ENCODE data around the gene RASSF8.

RASSF8 gene

GRCh38 chr12:25993901-25994651 is 35.6 kb downstream of the RASSF8 start:
- peak; percentile 96 for DNase-seq (ENCODE audit: low read depth)

DNA sequence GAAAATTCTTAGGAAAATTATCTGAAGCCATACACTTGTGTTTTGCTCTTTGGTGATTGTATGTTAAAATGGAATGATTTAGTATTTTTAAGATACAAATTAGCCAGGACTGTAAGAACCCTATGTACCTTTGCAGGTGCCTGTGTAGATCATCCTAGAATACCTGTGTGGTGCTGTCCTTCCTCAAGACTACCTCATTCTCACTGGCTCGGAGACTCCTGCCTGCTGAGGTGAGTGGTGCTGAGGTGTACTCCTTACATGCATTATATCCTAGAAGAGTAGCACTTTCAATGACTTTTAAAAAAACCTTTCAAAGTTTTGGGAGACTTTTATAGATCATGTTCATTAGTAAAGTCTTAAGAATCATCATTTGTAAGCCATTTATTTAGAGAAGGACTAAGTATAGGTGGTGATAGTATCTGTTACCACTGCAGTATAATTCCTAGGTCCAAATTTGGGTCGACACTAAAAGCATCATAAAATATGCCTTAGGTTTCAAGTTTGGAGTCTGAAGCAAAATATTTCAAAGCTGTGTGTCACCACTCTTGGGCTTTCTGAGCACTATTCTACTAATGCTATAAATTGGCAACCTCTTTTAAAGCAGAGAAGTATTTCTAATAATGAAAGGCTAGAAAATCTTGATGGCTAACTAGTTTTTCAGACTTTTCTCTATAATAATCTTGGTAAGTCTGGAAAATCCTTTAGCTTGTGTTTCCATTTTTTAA is 36.6 kb downstream of the RASSF8 start:
- no peak for DNase-seq (ENCODE audit: low read depth)

DNA sequence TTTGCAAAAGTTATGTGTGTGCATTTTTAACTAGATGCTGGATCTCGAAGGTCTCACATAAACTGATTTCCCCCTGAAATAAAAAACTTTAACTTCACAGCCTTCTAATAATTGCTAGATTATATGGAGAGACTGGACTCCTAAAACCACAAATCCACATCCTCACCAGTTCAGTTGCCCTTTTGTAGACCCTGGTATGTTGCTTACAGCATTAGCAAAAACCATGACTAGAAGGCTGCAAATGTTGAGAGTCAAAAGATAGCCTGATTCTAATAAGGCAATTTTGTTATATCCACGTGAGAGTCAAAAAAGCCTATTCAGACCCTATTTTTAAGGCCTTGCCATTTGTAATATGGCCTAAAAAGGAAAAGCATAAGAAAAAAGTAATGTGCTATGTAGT is 37.4 kb downstream of the RASSF8 start:
- no peak for DNase-seq (ENCODE audit: low read depth)

DNA sequence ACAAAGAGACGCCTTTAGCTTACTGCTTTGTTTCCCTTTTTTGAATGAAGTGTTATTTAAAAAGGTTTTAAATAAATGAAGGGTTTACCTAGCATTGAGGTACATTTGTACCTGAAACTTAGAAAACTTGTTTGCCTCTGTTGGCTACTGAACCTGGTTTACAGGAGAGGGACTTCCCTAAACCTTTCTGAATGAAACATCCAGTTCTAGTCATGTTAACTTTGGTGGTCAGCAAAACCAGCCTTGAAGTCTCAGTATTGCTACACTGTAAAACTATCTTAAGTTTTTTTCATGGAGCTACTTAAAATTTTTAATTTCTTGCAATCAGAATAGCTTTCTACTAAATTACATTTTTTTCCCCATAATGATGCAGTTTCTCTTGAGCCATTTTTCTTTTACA is 38.2 kb downstream of the RASSF8 start:
- no peak for DNase-seq (ENCODE audit: low read depth)

DNA sequence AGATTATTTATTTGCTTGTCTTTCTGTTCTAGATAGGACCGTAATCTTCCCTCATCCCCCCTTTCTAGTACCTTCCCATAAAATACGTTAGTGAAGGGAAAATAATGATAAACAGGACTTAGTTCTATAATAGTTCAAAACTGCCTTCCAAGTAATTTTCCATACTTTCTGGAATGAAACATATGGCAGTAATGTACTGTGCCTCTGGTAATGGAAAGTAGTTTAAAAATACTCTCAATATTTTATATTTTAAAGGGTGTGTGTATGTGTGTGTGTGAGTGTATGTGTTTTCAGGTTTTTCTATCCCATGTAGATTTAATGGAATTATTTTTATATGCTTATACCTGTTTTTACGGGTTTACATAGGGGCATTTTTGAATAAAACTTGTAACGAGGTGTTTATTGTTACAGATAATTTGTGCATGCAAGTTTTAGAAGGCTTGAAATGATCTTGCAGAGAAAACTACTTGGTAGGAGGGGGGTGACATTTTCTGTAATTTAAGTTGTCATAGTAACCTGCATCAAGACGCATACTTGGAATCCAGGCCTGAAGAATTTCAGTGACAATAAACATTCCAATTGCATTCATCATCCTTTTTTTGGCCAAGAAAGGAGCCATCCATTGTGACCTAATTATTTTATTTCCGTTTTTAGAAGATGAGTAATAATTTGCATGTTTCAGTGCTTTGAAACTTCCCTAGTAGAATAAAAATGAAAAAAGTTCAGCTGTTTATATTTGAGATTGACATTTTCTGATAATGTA is 38.9 kb downstream of the RASSF8 start:
- DNase-seq (ENCODE audit: low read depth) = peak; percentile 98

DNA sequence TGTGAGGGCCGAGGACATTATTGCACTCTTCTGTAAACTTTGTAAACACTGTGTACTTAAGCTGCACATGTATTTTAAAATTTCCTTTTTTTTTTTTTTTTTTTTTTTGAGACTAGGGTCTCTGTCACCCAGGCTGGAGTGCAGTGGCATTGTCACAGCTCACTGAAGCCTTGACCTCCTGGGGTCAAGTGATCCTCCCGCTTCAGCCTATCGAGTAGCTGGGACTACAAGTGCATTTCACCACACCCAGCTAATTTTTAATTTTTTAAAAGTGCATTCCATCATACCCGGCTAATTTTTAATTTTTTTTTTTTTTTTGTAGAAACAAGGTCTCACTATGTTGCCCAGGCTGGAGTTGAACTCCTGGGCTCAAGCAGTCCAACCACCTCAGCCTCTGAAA is 42.4 kb downstream of the RASSF8 start:
- DNase-seq (ENCODE audit: low read depth) = no peak

- no peak for DNase-seq (ENCODE audit: low read depth)
Measured at GRCh38 chr12:26001530-26001929, 43.0 kb downstream of the RASSF8 start.

- no peak for DNase-seq (ENCODE audit: low read depth)
Measured at GRCh38 chr12:26003065-26003464, 44.6 kb downstream of the RASSF8 start.

DNA sequence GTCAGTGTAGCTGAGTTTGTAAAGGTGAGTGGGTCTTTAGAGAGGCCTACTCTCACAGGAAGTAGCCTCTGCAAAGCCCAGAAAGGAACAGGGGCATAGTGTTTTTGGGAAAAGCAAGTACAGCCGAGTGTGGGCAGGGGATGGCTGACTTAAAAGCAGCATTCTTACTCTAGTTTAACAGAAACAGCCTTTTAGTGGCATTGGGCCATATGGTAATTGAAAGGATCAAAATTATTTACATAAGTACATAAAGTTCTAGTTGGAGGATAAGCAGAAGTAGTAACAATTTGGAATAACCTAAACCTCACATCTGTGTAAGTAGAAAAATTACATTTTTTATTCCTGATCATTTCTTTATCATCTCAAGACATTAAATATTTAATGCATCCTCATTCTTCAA is 49.1 kb downstream of the RASSF8 start:
- no peak for DNase-seq (ENCODE audit: low read depth)

- DNase-seq (ENCODE audit: low read depth) = no peak
Measured at GRCh38 chr12:26009593-26009992, 51.1 kb downstream of the RASSF8 start.

- no peak for DNase-seq (ENCODE audit: low read depth)
Measured at GRCh38 chr12:26010293-26010821, 51.9 kb downstream of the RASSF8 start.

GRCh38 chr12:26011099-26011498 is 52.6 kb downstream of the RASSF8 start:
- peak; percentile 49 for DNase-seq (ENCODE audit: low read depth)

- no peak for DNase-seq (ENCODE audit: low read depth)
Measured at GRCh38 chr12:26014085-26014484, 55.6 kb downstream of the RASSF8 start.

- DNase-seq (ENCODE audit: low read depth) = no peak
Measured at GRCh38 chr12:26016516-26016915, 58.0 kb downstream of the RASSF8 start.

- DNase-seq (ENCODE audit: low read depth) = no peak
Measured at GRCh38 chr12:26017484-26018211, 59.2 kb downstream of the RASSF8 start.

DNA sequence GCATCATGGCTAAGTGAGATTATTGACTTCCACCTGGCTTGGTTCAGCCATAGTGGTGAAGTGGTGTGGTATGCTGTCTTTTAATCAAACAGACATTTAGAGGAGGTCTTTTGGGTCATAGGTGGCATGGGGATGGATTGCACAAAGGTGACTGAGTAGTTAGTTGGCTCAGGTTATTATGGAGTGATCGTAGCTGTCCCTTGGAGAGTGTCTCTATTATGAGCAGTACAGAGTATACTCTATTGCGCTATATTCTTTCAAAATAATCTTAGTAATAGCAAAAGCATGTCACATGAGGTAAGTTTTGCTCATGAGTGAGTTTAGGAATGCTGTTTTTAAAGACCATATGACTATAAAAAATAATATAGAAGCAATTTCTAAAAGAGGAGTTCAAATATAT is 60.4 kb downstream of the RASSF8 start:
- peak; percentile 66 for DNase-seq (ENCODE audit: low read depth)

DNA sequence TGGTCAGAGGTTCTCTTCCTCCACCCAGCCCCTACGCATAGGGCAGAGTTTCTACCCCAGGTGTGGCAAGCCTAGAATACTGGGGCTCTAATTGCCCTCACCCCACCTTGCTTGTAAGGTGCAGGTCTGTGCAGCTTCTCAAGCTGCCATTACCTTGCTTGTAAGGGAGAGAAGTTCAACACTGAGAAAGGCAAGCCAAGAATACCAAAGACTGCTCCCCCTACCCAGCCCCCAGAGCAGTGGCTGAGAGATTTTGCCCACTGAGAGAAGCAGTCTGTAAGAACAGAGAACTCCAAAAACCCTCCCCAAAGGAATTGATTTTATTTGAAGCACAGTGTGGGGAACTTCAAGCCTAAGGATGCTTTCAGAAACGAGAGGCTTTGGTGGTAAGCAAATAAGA is 63.1 kb downstream of the RASSF8 start:
- DNase-seq (ENCODE audit: low read depth) = no peak

DNA sequence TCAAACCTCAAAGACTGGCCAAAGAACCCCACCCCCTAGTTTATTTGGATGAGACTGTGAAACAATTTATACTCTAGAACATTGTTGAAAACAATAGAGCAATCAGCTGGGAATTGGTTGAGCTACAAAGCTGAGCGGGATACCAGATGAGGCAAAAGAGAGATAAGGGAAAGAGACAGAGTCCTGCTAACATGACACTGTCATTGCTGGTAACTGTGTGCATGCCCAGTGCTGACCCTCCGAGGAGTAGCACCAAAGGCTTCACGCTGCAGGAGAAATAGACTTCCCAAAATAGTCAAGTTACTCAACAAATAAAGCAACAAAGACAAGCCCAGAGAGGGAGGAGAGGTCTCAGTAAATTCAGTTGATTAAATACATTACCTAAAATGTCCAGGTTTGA is 63.6 kb downstream of the RASSF8 start:
- no peak for DNase-seq (ENCODE audit: low read depth)

DNA sequence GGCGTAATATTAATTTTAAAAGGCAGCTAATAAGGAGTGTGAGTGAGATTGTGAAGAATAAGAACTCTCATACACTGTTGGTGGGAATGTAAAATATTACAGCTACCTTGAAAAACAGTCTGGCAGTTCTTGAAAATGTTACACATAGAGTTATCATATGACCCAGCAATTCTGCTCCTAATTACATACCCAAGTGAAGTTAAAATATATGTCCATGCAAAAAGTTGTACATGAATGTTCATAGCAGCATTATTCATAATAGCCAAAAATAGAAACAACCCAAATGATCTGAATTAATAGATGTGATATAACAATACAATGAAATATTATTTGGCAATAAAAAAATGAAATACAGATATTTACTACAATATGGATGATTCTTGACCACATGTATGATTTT is 68.2 kb downstream of the RASSF8 start:
- no peak for DNase-seq (ENCODE audit: low read depth)

DNA sequence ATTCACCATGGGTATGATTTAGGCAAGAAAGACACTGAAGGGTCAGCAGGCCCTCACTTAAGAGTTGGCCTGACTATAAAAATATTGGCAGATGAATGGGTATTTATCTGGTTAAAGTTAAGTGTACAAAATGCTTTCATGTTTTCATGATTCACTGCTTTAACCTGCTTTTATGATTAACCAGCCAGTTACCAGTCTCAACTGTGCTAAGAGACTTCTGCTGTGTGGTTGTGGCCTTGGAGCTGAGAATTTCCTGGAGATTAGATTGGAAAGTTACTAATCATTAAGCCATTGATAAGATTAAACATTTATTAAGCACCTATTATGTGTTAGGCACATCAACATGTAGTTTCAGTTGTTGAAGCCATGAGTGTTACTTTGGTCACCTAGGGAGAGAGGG is 68.9 kb downstream of the RASSF8 start:
- DNase-seq (ENCODE audit: low read depth) = no peak

DNA sequence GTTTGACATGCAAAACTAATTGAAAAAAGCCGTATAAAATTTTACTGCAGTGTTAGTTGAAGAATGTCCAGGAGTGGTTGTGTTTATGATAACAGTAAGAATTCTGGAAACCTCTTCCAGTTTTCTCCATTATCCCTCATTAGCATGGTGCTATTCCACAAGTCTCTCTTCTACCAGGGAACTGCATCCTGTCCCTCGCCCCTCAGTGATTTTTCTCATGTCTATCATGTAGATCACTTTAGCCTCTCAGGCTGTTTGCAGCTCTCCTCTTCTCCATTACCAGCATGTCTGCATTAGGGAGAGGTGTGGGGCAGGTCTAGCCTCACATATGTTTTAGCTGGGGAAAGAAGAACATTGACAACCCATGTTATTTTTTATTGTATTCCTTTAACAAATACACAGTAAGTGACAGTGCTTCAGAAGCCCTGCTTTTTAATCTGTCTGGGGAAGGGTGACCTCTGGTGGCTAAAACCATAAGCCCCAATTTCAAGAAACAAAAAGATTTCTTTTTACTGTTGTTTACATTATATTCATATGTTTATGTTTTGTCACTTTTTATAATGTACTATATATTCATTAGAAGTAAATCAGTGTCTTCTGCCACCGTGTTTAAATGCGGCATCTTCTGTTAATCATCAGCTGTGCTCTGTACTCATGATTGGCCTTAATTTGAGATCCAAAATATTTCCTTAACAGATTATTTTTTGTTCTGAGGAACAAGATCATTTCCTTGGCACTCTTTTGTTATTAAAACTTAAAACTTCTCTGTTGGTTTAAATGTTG is 70.7 kb downstream of the RASSF8 start:
- peak; percentile 41 for DNase-seq (ENCODE audit: low read depth)
